ENCODE measurements around the gene HYCC1. TPM values are rescaled to one million over a fixed set of nuclear protein-coding genes. Genes with fewer than 3 reads are reported as not detected.
A peak's percentile ranks its signal among the peaks of the same experiment; 100 is the strongest.

HYCC1 gene
- total RNA-seq, 4 donors from 2014 or later, result 3.7 to 19.8 (median 8.5) TPM

DNA sequence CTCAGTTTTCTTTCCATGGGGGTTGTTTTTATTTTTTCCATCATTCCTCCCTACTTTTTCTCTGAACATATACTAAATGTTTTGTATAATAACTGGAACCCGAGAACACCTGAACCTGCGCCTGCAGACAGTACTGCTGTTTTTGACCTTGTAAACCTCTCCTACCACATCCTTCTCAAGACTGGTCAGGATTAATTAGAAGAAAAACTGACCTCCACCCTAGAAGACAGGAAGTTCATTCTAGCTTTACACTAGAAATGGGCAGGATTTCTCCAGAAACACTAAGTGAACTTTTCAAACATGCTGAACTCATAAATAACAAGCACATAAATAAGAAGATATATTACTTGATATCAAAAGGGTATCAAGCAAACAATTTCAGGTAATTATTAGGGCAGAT lies 751 bp upstream of the HYCC1 start:
- Histone ChIP-seq H3K36me3 (no peaks in the 10 kb centered on the region), H3K27me3 (peaks cover 14% of the 10 kb centered on the region), H3K4me1 (peaks cover 0 to 15% (median 8%) of the 10 kb centered on the region in 4 donors), H3K4me3 (no peak overlapping the region), H3K9me3 (no peaks in the 10 kb centered on the region), H3K27ac (no peak overlapping the region)
- no peak for DNase-seq
- 56% methylated on average over 2 of the region's 2 CpGs; no CpG with 5 or more reads in 1 of the 2 donors for WGBS, 2 donors (ENCODE audit: low coverage in 1 of 2)
- intact Hi-C loops (cut with DNase I; ENCODE audit: low total_unique reads) (loop anchor here (5.0 to 10.0 kb wide), 2 partner anchors 160 to 287 kb away; partner anchors contain the start of gene IL6), in situ Hi-C loops (cut with MboI; ENCODE audit: low pct_ligation_motif_present in 1 of 4, low pct_unique_long_range_greater_than_20kb in 1 of 4, low sequenced_read_pairs in 3 of 4) (loop anchor here in 1 of 4 donors (25.0 kb wide), 1 partner anchor 177 kb away; no protein-coding TSS in a partner anchor)
- no peak for TF ChIP-seq EP300 (IDR thresholded peaks at IDR 0.05; ENCODE audit: low read depth)
- TF ChIP-seq POLR2A (IDR thresholded peaks at IDR 0.05), result no peak
- no peak for TF ChIP-seq POLR2AphosphoS5 (IDR thresholded peaks at IDR 0.05)
- TF ChIP-seq, protein P1, sequence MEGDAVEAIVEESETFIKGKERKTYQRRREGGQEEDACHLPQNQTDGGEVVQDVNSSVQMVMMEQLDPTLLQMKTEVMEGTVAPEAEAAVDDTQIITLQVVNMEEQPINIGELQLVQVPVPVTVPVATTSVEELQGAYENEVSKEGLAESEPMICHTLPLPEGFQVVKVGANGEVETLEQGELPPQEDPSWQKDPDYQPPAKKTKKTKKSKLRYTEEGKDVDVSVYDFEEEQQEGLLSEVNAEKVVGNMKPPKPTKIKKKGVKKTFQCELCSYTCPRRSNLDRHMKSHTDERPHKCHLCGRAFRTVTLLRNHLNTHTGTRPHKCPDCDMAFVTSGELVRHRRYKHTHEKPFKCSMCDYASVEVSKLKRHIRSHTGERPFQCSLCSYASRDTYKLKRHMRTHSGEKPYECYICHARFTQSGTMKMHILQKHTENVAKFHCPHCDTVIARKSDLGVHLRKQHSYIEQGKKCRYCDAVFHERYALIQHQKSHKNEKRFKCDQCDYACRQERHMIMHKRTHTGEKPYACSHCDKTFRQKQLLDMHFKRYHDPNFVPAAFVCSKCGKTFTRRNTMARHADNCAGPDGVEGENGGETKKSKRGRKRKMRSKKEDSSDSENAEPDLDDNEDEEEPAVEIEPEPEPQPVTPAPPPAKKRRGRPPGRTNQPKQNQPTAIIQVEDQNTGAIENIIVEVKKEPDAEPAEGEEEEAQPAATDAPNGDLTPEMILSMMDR (IDR thresholded peaks at IDR 0.05), result no peak

- TF ChIP-seq EP300 (IDR thresholded peaks at IDR 0.05; ENCODE audit: low read depth), result no peak
- TF ChIP-seq, protein P1 (IDR thresholded peaks at IDR 0.05), result no peak
- TF ChIP-seq POLR2A (IDR thresholded peaks at IDR 0.05), result no peak
- no peak for TF ChIP-seq POLR2AphosphoS5 (IDR thresholded peaks at IDR 0.05)
- Histone ChIP-seq H3K4me1 (peaks cover 0 to 19% (median 8%) of the 10 kb centered on the region in 4 donors), H3K9me3 (no peaks in the 10 kb centered on the region), H3K27me3 (peaks cover 14% of the 10 kb centered on the region), H3K36me3 (no peaks in the 10 kb centered on the region), H3K4me3 (peak overlapping the region; percentile 54 to 90 (median 82)), H3K27ac (peak overlapping the region; percentile 78 to 89 (median 84))
- in situ Hi-C loops (cut with MboI; ENCODE audit: low pct_ligation_motif_present in 1 of 4, low pct_unique_long_range_greater_than_20kb in 1 of 4, low sequenced_read_pairs in 3 of 4) (loop anchor here in 1 of 4 donors (25.0 kb wide), 1 partner anchor 176 kb away; no protein-coding TSS in a partner anchor), intact Hi-C loops (cut with DNase I; ENCODE audit: low total_unique reads) (loop anchor here (5.0 to 10.0 kb wide), 2 partner anchors 158 to 286 kb away; partner anchors contain the start of gene IL6)
- DNase-seq, result peak; percentile 15
- WGBS, 2 donors (ENCODE audit: low coverage in 1 of 2), result 1 to 2% methylated on average over 6 to 32 of the region's 52 CpGs
Observed at GRCh38 chr7:23012908-23013714, 819 bp downstream of the HYCC1 start.

GRCh38 chr7:23012186-23012585 lies 1.7 kb downstream of the HYCC1 start:
- H3K4me1 ChIP-seq, result peaks cover 0 to 19% (median 8%) of the 10 kb centered on the region in 4 donors
- no peaks in the 10 kb centered on the region for H3K9me3 ChIP-seq
- no peak overlapping the region for H3K27ac ChIP-seq
- in situ Hi-C loops (cut with MboI; ENCODE audit: low pct_ligation_motif_present in 1 of 4, low pct_unique_long_range_greater_than_20kb in 1 of 4, low sequenced_read_pairs in 3 of 4), result loop anchor here in 1 of 4 donors (25.0 kb wide), 1 partner anchor 175 kb away; no protein-coding TSS in a partner anchor
- H3K4me3 ChIP-seq, result peak overlapping the region in 1 of 4 donors; percentile 90
- no peak for DNase-seq
- intact Hi-C loops (cut with DNase I; ENCODE audit: low total_unique reads), result loop anchor here (5.0 to 10.0 kb wide), 2 partner anchors 157 to 285 kb away; partner anchors contain the start of gene IL6
- 75 to 85% methylated on average over 6 of the region's 6 CpGs for WGBS, 2 donors (ENCODE audit: low coverage in 1 of 2)
- H3K27me3 ChIP-seq, result peaks cover 14% of the 10 kb centered on the region
- no peak for TF ChIP-seq EP300 (IDR thresholded peaks at IDR 0.05; ENCODE audit: low read depth)
- TF ChIP-seq POLR2AphosphoS5 (IDR thresholded peaks at IDR 0.05), result no peak
- no peak for TF ChIP-seq POLR2A (IDR thresholded peaks at IDR 0.05)
- TF ChIP-seq, protein P1 (IDR thresholded peaks at IDR 0.05), result no peak
- H3K36me3 ChIP-seq, result no peaks in the 10 kb centered on the region

Data from transverse colon (tissue), 4 donors.